ENCODE measurements around the gene EMX1.

EMX1 gene

GRCh38 chr2:72983500-72984161 is 66.3 kb downstream of the EMX1 start:
- DNase-seq = no peak

GRCh38 chr2:72984172-72984671 is 66.9 kb downstream of the EMX1 start:
- DNase-seq = no peak

Measured in T1000 (cell line).